ENCODE data around the gene SUGT1.

GRCh38 chr13:52651897-52652195, 790 bp upstream of the SUGT1 start:
- TF ChIP-seq POLR2AphosphoS5 (IDR thresholded peaks at IDR 0.05) (no peak), CTCF (IDR thresholded peaks at IDR 0.05 in 8 of 11, conservative IDR thresholded peaks at IDR 0.05 in 3 of 11) (no peak)

Data from spleen (tissue), 7 donors.